IPS DF 6.9 (cell line): ENCODE data around the gene ABCG8.

Experiments used
- DNase-seq: peaks from one replicate; pipeline ENCODE4 v3.0.0-alpha.2; 2013; ENCODE audit warnings: low read depth, low spot score
- H3K27ac ChIP-seq: one replicate; pipeline ENCODE4 v1.5.1; 2013; ENCODE audit warnings: low read length, control low read depth
- H3K27me3 ChIP-seq: 2 replicates; pipeline ENCODE4 v1.6.1; 2013; ENCODE audit warnings: mild to moderate bottlenecking, low read length; ENCODE audit not compliant: control insufficient read depth, insufficient read depth
- H3K36me3 ChIP-seq: 2 replicates; pipeline ENCODE4 v1.6.1; 2013; ENCODE audit warnings: low read length; ENCODE audit not compliant: control insufficient read depth, insufficient read depth
- H3K4me1 ChIP-seq: 2 replicates; pipeline ENCODE4 v1.6.1; 2013; ENCODE audit warnings: low read length; ENCODE audit not compliant: control insufficient read depth, insufficient read depth
- H3K4me3 ChIP-seq: 2 replicates; pipeline ENCODE4 v1.5.1; 2013; ENCODE audit warnings: mild to moderate bottlenecking, low read length
- H3K9me3 ChIP-seq: 2 replicates; pipeline ENCODE4 v1.6.1; 2013; ENCODE audit warnings: low read length, inconsistent platforms; ENCODE audit not compliant: control insufficient read depth, insufficient read depth
- WGBS: extraction: QIAGEN DNeasy Blood & Tissue Kit; methylation state at CpG from one replicate; pipeline ENCODE4 v1.1.7; 2013; ENCODE audit warnings: mixed read lengths, missing lambda C conversion rate; ENCODE audit not compliant: insufficient read length, insufficient coverage; 5-methylcytosine and 5-hydroxymethylcytosine counted together

ABCG8 gene

DNA sequence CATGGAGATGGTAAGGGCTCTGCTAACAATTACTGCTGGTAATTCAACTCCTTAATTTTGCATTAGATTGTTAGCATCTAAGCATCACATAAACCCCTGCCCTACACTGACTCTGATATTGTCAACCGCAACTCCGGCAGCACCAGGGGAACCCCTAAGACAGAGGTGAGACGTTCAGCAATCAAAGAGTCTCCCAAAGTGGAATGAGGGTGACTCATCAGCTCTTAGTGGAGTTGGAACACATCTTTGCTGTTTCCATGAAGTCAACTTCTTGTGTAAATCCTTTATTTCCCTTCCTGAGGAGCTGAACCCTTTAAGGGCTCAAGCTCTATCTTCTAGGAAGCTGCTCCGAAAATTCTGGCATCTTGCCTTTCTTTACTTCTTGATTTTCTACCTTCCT is 52.1 kb downstream of the ABCG8 start:
- Histone ChIP-seq H3K27ac (no peak overlapping the region), H3K27me3 (no peaks in the 10 kb centered on the region), H3K4me1 (no peaks in the 10 kb centered on the region), H3K4me3 (no peak overlapping the region), H3K36me3 (peaks cover 27% of the 10 kb centered on the region; the same call in 1 of the 2 replicates), H3K9me3 (no peaks in the 10 kb centered on the region)
- DNase-seq = no peak
- no CpG with 5 or more reads among the region's 4 CpGs for WGBS

DNA sequence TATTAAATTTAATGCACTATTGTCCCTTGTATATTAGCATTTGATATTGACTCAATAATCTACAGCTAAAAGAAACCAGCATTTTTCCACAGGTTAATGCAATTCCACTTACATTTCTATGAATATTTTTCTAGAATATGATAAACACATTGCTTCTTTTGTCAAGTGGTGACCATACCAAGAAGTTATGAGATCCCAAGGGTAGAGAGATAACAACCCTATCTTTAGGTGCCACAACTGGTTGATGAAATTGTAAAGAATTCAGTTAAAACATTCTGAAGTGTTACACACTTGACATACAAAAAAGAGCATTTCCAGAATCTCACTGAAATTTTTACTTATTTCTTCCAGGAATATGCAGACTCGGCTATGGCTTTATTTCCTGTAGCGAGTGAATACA is 56.0 kb downstream of the ABCG8 start:
- Histone ChIP-seq H3K27me3 (no peaks in the 10 kb centered on the region), H3K4me3 (no peak overlapping the region), H3K4me1 (no peaks in the 10 kb centered on the region), H3K27ac (no peak overlapping the region), H3K36me3 (peaks cover 25% of the 10 kb centered on the region; the same call in 1 of the 2 replicates), H3K9me3 (no peaks in the 10 kb centered on the region)
- DNase-seq = no peak
- no CpG with 5 or more reads among the region's 2 CpGs for WGBS

DNA sequence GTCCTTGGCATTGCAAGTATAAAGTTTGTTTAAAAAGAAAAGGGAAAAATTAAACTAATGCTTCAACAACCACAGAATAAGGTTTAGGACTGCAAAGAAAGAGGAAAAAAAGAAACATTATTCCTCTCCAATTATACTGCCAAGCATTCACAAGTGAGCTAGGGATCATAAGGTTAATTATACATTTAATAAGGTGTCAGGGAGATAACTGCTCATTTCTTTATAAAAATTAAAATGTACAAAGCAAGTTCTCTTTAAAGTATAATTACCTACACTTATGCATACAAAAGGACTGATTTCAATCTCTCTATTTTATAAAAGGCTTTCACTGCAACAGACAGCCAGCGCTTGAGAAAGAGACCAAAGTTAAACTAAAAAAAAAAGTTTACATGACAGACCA is 58.1 kb downstream of the ABCG8 start:
- DNase-seq = no peak
- H3K4me1 ChIP-seq = no peaks in the 10 kb centered on the region
- H3K9me3 ChIP-seq = no peaks in the 10 kb centered on the region
- H3K27me3 ChIP-seq = no peaks in the 10 kb centered on the region
- no CpG with 5 or more reads among the region's 1 CpG for WGBS
- H3K36me3 ChIP-seq = peaks cover 25% of the 10 kb centered on the region; the same call in 1 of the 2 replicates
- no peak overlapping the region for H3K27ac ChIP-seq
- no peak overlapping the region for H3K4me3 ChIP-seq

DNA sequence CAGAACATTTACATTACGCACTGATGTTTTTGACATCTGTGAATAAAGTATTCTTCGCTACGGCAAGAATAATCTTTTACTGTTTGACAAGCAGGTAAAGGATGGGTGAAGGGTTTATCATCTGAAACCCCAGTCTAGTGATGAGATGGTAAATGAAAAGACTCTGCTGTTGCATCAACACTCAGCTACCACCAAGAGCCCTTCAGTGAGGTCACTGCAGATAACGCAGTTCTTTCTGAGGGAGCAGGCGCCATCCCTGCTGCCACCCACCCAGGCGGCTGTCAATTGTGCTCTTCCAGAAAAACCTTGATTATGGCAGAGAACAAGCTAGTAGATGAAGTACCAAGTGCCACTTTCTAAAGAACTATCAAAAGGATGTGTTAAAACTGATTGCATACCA is 58.7 kb downstream of the ABCG8 start:
- H3K9me3 ChIP-seq = no peaks in the 10 kb centered on the region
- WGBS = no CpG with 5 or more reads among the region's 6 CpGs
- peaks cover 25% of the 10 kb centered on the region; the same call in 1 of the 2 replicates for H3K36me3 ChIP-seq
- no peaks in the 10 kb centered on the region for H3K4me1 ChIP-seq
- no peak overlapping the region for H3K27ac ChIP-seq
- H3K4me3 ChIP-seq = no peak overlapping the region
- no peaks in the 10 kb centered on the region for H3K27me3 ChIP-seq
- no peak for DNase-seq

DNA sequence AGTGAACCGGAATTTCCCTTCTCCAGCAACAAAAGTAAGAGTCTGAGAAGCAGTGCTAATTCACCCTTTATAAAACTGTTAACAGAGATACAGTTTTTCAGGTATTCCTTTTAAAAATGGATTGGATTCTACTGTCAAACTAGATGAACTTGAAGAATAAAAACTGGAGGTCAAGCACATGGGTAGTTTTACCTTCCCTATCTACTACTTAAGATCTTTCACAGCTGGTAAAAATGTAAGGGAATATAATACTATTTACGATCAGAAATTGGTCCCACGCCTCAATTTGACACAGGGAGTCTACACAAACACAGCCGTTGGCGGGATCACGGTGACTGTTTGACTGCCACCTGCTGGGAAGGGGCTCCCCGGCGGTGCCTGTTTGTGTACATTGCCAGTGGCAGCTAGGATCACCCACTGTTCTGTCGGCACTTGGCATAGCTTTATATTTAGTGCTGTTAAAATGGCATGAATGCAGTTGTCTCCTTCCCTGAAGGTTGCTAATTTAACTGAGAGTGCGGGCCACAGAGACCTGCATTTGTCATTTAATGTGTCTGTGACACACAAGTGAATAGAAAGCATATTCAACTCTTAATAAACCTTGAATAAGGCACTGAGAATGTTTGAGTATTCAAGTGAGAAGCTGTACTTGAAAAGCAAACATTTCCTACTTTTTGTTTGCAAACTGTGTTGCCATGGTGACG is 59.5 kb downstream of the ABCG8 start:
- no peak for DNase-seq
- Histone ChIP-seq H3K27ac (no peak overlapping the region), H3K9me3 (no peaks in the 10 kb centered on the region), H3K4me3 (no peak overlapping the region), H3K4me1 (no peaks in the 10 kb centered on the region), H3K27me3 (no peaks in the 10 kb centered on the region), H3K36me3 (peaks cover 21% of the 10 kb centered on the region; the same call in 1 of the 2 replicates)
- WGBS = no CpG with 5 or more reads among the region's 11 CpGs

DNA sequence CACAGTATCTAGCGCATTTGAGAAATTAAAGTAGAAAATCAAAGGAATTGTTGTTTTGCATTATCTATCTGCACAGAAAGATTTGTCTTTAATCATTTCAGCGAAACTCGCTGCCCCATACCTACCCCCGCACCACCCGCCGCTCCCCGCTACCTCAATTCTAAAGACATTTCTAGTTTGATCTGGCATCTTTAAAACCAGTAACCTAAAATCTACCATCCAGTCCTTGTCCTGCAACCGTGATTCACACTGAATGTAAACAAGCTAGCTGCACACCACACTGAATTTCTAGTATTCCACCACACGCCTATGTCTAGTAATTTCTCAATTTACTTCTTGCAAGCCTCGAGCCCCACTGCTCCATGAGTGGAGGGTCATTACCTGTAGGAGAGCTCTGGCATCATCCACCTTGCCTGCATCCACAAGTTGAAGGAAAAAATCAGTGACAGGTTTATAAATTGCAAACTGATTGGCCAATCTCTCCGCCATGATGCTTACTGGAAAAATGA is 60.1 kb downstream of the ABCG8 start:
- DNase-seq = no peak
- H3K27ac ChIP-seq = no peak overlapping the region
- H3K9me3 ChIP-seq = no peaks in the 10 kb centered on the region
- H3K4me1 ChIP-seq = no peaks in the 10 kb centered on the region
- no CpG with 5 or more reads among the region's 11 CpGs for WGBS
- H3K4me3 ChIP-seq = no peak overlapping the region
- peaks cover 19% of the 10 kb centered on the region; the same call in 1 of the 2 replicates for H3K36me3 ChIP-seq
- no peaks in the 10 kb centered on the region for H3K27me3 ChIP-seq

DNA sequence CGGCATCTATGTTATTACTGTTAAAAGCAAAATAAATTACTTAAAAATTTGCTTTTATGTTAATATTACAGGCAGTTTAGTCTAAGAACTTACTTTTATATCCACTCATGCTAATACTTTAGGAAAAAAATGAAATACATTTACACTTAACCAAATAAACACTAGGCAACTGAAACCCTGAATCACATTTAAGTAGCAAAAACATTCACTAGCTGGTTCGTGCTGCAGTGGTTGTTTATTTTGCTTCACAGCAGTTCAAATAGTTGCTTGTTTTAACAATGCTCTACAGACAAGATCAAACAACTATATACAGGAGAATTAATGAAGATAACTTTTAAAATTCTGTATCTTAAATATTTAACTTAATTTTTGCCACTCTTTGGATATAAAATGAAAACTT is 60.8 kb downstream of the ABCG8 start:
- peaks cover 17% of the 10 kb centered on the region; the same call in 1 of the 2 replicates for H3K36me3 ChIP-seq
- no peak for DNase-seq
- H3K4me3 ChIP-seq = no peak overlapping the region
- no peaks in the 10 kb centered on the region for H3K27me3 ChIP-seq
- WGBS = no CpG with 5 or more reads among the region's 2 CpGs
- no peaks in the 10 kb centered on the region for H3K9me3 ChIP-seq
- no peak overlapping the region for H3K27ac ChIP-seq
- no peaks in the 10 kb centered on the region for H3K4me1 ChIP-seq

DNA sequence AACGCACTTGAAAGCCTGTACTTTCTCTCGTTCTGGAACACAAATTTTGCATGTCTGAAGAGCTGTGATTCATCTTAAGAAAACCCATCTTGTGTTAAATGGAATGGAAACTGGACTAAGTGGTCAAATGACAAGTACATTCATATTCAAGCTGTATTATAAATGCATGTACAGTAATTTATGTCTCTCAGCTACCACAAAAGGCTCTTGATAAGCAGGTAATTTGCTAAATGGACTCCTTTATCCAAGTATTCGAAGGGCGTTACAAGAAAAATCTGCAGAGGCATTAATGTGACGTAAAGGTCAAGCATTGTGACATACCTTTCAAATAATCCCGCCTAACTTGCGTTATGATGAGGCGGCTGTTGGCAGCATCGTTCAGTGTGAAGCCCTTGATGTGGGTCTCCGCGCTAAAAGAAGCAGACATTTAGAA is 66.6 kb downstream of the ABCG8 start:
- peaks cover 5% of the 10 kb centered on the region; the same call in 1 of the 2 replicates for H3K36me3 ChIP-seq
- no peak overlapping the region for H3K27ac ChIP-seq
- no peaks in the 10 kb centered on the region for H3K4me1 ChIP-seq
- no peaks in the 10 kb centered on the region for H3K27me3 ChIP-seq
- no CpG with 5 or more reads among the region's 11 CpGs for WGBS
- no peak for DNase-seq
- no peaks in the 10 kb centered on the region for H3K9me3 ChIP-seq
- no peak overlapping the region for H3K4me3 ChIP-seq

DNA sequence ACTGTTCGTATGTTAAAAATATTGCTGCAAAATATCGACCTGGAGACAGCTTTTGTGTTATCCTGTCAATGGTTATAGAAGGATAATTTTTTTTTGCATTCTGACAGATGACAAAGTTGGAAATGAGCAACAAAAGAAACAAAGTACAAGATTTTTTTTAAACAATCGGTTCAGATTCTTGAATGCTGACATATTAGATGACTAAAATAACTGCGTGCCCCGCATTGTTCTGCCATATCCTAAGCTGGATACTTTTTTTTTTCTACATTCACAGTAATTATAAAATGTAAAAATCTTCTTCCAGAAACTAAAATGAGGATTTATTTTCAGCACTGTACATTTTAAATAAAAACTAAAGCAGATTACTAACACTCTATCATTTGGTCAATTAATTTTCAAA is 67.1 kb downstream of the ABCG8 start:
- WGBS = no CpG with 5 or more reads among the region's 5 CpGs
- H3K9me3 ChIP-seq = no peaks in the 10 kb centered on the region
- no peaks in the 10 kb centered on the region for H3K4me1 ChIP-seq
- DNase-seq = no peak
- no peak overlapping the region for H3K4me3 ChIP-seq
- no peaks in the 10 kb centered on the region for H3K27me3 ChIP-seq
- H3K27ac ChIP-seq = no peak overlapping the region
- H3K36me3 ChIP-seq = peaks cover 5% of the 10 kb centered on the region; the same call in 1 of the 2 replicates

DNA sequence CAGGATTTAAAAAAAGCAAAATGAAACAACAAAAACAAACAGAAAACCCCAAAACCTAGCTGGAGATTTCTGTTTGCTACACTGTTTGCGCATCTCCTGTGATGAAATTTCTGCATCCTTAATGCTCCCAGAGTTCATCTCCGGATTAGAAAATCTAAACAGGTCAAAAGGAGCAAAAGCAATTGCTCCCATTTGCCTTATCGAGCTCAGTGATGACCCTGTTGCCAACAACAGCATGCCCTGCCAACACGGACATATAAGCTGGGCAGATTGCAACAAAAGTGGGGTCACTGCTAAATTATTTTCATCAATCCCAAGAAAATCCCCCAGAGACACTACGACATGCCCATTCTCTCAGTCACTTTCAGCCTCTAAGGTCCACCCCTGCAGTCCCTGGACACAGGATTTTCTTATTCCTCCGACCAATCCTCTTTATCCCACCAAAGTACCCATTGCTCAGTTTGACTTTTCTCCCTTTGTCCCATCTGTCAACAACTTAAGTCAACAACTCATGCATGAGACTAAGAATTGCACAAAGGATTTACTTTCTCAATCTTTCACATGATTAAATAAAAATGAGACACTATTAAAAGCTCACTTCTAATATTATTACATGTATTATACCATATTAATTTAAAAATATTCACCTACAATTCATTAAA is 67.8 kb downstream of the ABCG8 start:
- H3K9me3 ChIP-seq = no peaks in the 10 kb centered on the region
- H3K27me3 ChIP-seq = no peaks in the 10 kb centered on the region
- peaks cover 2% of the 10 kb centered on the region; the same call in 1 of the 2 replicates for H3K36me3 ChIP-seq
- no peaks in the 10 kb centered on the region for H3K4me1 ChIP-seq
- H3K4me3 ChIP-seq = no peak overlapping the region
- DNase-seq = no peak
- no peak overlapping the region for H3K27ac ChIP-seq
- no CpG with 5 or more reads among the region's 6 CpGs for WGBS
